Measurements from ENCODE around the gene FBRS.

FBRS gene

DNA sequence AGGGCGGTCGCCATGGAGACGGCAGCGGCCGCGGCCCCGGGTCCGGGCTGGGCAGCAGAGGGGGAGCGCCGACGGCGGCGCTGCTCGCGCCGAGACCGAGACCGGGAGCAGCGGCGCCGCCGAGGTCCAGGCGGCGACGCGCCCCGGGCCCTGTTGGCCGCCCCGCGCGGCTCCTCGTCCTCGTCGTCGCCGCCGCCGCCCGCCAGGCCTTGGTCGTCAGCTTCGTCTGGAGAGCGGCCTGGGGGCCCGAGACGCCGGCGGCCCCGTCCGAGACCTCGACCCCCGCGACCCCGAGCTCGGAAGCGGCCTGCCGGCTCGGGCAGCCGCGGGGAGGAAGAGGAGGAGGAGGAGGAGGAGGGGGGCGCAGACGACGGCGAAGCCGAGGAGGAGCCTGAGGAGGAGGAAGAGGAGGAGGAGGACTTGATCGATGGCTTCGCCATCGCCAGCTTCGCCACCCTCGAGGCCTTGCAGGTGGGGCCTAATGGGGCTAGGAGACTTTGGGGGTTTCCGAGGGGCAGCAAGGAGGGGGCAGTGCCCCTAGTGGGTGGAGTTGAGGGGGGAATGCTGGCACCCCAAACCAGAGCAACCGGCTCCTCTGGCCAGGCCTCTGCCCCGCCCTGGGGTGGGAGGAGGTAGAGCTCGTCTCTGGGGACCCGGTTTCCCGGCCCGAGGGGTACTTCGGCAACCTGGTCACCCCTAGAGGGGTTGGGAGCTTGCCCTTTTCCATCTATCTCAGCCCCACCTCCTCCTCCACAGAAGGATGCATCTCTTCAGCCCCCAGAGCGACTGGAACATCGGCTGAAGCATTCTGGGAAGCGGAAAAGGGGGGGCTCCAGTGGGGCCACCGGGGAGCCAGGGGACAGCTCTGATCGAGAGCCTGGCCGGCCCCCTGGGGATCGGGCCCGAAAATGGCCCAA is 1.5 kb downstream of the FBRS start:
- no peak for TF ChIP-seq CTCF (IDR thresholded peaks at IDR 0.05)
- peak overlapping the region; percentile 19 for H3K27ac Mint-ChIP-seq

DNA sequence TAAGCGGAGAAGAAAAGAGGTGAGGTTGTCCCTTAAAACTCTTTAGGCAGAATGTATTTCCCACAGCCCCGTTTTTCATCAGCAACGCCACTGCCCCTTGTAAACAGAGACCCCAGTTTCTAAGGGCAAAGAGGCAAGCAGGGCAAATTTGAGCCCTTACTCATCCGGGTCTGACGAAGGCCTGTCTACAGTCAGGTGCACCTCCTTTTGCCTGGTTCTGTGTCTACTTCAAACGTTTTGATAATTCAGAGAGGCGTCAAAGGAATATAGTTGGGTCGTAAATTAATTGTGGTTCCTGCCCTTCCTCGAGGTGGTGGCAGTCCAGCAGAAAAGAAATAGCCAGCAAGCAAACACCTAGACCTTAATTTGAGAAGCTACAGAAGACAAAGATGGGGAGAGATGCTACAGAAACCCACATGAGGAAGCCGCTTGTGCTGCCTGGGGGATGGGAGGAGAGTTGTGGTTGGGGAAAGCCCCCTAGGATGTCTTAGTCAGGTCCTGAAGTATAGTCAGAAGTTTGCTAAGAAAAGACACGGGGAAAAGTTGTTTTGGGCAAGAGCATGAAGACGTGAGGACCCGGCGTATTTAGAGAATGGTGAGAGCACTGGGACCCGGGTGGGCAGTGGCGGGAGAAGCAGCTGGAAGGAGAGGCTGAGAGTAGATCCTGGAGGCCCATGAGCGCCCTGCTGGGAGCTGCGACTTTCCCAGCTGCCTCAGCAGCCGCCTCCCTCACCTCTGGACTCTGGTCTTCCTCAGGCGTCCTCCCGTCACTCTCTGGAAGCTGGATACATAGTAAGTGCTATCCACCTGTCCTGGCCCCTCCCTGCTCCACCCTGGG is 2.4 kb downstream of the FBRS start:
- H3K27ac Mint-ChIP-seq, result peak overlapping the region; percentile 91
- peaks cover 47% of the 10 kb centered on the region for H3K36me3 Mint-ChIP-seq (ENCODE audit: low read depth)
- peak overlapping the region; percentile 79 for H3K4me3 Mint-ChIP-seq
- peaks cover 2% of the 10 kb centered on the region for H3K27me3 Mint-ChIP-seq (ENCODE audit: low read depth, poor library complexity)
- H3K4me1 Mint-ChIP-seq, result peaks cover 45% of the 10 kb centered on the region
- H3K9me3 Mint-ChIP-seq, result no peaks in the 10 kb centered on the region
- DNase-seq, result no peak
- no peak for TF ChIP-seq CTCF (IDR thresholded peaks at IDR 0.05)

More for the DNA sequence above, 1.5 kb downstream of the FBRS start:
- Mint-ChIP-seq H3K36me3 (ENCODE audit: low read depth) (peaks cover 46% of the 10 kb centered on the region), H3K4me1 (peaks cover 45% of the 10 kb centered on the region), H3K27me3 (ENCODE audit: low read depth, poor library complexity) (peaks cover 2% of the 10 kb centered on the region), H3K4me3 (peak overlapping the region; percentile 79), H3K9me3 (no peaks in the 10 kb centered on the region)
- peak; percentile 74 for DNase-seq

DNA sequence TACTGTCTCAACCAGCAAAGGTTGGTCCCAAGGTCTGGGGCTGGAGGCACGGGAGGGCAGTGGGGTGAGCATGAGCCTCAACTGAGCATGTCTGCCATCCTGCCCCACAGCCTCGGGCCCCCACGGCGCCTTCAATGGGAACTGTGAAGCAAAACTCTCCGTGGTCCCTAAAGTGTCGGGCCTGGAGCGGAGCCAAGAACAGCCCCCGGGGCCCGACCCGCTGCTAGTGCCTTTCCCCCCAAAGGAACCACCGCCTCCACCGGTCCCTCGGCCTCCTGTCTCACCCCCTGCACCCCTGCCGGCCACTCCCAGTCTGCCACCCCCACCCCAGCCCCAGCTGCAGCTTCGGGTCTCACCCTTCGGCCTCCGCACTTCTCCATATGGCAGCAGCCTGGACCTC is 4.2 kb downstream of the FBRS start:
- Mint-ChIP-seq H3K4me3 (no peak overlapping the region), H3K36me3 (ENCODE audit: low read depth) (peaks cover 46% of the 10 kb centered on the region), H3K9me3 (no peaks in the 10 kb centered on the region), H3K27me3 (ENCODE audit: low read depth, poor library complexity) (peaks cover 2% of the 10 kb centered on the region), H3K4me1 (peaks cover 35% of the 10 kb centered on the region), H3K27ac (peak overlapping the region; percentile 25)
- TF ChIP-seq CTCF (IDR thresholded peaks at IDR 0.05), result no peak
- DNase-seq, result no peak

DNA sequence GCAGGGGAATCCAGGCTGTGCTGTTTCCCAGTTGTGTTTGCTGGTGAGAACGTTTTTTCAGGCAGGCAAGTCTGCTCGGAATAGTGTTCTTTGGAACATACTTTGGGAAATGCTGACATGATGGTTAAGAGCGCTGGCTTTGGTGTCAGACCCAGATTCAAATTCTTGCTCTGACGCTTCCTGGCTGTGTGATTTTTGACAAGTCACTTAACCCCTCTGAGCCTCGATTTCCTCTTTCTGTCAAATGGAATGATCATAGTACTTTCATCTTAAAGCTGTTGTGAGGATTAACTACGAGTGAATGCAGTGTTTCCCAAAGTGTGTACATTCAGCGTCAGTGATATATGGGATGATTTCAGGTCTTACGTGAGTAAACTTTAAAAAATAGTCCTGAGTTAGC is 4.8 kb downstream of the FBRS start:
- H3K4me3 Mint-ChIP-seq, result no peak overlapping the region
- no peak for TF ChIP-seq CTCF (IDR thresholded peaks at IDR 0.05)
- no peaks in the 10 kb centered on the region for H3K9me3 Mint-ChIP-seq
- peaks cover 32% of the 10 kb centered on the region for H3K4me1 Mint-ChIP-seq
- peaks cover 2% of the 10 kb centered on the region for H3K27me3 Mint-ChIP-seq (ENCODE audit: low read depth, poor library complexity)
- peaks cover 51% of the 10 kb centered on the region for H3K36me3 Mint-ChIP-seq (ENCODE audit: low read depth)
- H3K27ac Mint-ChIP-seq, result no peak overlapping the region
- DNase-seq, result no peak

- no peak for DNase-seq
- peaks cover 54% of the 10 kb centered on the region for H3K36me3 Mint-ChIP-seq (ENCODE audit: low read depth)
- H3K27me3 Mint-ChIP-seq (ENCODE audit: low read depth, poor library complexity), result peaks cover 2% of the 10 kb centered on the region
- no peak for TF ChIP-seq CTCF (IDR thresholded peaks at IDR 0.05)
- no peaks in the 10 kb centered on the region for H3K9me3 Mint-ChIP-seq
- peaks cover 32% of the 10 kb centered on the region for H3K4me1 Mint-ChIP-seq
- H3K4me3 Mint-ChIP-seq, result no peak overlapping the region
- H3K27ac Mint-ChIP-seq, result peak overlapping the region; percentile 59
Observed at GRCh38 chr16:30663820-30664219, 5.6 kb downstream of the FBRS start.
